HG03521 (cell line): ENCODE results near the gene IL13.
"Not testable (repeated sequence)": the region's sequence is repeated elsewhere in the genome, so short reads cannot be mapped to it uniquely, and the experiment has no call there.

Experiments used
- ATAC-seq: cut with Tn5 transposase; IDR thresholded peaks from one replicate; pipeline ENCODE4 v1.9.1; 2021; ENCODE audit warnings: mild to moderate bottlenecking, moderate library complexity; ENCODE audit not compliant: unreplicated experiment

IL13 gene

DNA sequence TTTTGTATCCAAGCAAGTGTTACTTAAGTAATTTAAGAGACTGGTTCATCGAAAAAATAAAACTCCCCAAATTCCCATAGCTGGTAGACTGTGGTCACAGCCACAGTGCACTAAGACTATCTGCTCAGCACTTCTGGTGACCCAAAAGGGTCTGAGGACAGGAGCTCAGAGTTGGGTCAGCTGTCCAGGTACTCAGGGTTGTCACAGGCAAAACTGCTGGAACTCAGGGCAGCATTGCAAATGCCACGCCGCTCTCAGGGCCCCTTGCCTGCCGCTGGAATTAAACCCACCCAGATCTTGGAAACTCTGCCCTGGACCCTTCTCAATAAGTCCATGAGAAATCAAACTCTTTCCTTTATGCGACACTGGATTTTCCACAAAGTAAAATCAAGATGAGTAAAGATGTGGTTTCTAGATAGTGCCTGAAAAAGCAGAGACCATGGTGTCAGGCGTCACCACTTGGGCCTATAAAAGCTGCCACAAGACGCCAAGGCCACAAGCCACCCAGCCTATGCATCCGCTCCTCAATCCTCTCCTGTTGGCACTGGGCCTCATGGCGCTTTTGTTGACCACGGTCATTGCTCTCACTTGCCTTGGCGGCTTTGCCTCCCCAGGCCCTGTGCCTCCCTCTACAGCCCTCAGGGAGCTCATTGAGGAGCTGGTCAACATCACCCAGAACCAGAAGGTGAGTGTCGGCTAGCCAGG is at the start of gene IL13:
Gene IL13, plus strand, starts transcription at position 498 of the 705 bp plus-strand sequence. Its CDS starts 14 bp downstream, at position 512.
- ATAC-seq: no peak

DNA sequence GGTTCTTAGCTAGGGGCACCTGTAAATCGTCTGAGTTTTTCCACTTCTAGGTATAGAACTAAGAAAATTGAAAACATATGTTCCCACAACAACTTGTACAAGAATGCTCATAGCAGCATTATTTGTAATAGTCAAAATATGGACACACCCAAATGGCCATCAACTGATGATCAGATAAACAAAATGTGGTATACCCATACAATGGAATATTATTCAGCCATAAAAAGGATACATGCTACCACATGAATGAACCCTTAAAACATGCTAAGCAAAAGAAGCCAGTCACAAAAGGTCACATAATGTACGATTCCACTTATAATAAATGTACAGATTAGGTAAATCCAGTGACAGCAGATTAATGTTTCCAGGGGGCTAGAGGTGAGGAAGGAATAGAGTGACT is 46.0 kb upstream of the IL13 start:
- ATAC-seq: no peak

DNA sequence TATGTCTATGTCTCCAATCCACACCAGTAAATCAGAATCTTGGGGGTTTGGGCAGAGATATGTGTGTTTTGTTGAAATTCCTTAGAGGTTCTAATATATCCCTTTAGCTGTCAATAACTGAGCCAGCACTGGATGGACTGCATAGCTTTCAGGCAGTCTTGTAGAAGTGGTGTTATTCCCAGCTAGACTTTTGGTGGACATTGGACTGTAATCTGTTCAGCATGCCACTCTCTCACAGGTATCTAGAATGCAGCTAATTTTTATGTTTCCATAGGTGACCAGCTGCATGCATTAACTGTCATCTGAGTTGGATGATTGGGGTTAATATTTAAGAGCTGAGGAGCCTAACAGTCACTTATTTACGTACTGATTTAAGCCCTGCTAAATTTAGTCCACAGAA is 45.1 kb upstream of the IL13 start:
- no peak for ATAC-seq

DNA sequence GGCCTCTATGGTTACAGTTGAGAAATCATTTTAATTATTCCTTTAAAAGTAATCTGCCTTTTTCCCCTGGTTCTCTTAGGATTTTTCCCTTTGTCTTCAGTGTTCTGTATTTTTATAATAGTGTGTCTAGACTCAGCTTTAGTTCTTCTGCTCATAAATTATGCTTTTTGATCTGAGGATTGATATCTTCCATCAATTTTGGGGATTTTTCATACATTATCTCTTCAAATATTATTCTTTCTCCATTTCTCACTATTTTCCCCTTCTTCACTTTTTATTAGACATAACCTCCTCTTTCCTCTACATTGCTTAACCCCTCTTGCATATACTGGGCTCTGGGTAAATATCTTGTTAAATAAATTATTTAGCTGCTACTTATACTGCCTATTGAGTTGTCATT is 36.3 kb upstream of the IL13 start:
- no peak for ATAC-seq

DNA sequence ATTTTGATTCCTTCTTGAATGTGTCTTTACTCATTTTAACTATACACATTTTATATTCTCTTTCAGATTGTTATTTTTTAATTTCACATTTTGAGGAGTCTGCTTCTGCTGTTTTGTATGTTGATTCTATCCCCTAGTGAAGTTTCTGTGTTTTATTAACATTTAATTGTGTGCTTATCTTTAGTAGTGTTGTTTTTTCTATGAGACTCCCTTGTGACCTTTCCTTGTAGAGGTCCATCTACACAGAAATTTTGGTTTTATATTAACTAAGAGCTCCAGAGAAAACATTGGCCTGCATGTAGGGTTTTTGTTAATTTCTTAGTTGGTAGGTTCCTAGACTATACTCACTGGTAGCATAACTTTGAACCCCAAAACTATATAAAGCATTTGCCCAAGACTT is 35.4 kb upstream of the IL13 start:
- ATAC-seq: no peak

DNA sequence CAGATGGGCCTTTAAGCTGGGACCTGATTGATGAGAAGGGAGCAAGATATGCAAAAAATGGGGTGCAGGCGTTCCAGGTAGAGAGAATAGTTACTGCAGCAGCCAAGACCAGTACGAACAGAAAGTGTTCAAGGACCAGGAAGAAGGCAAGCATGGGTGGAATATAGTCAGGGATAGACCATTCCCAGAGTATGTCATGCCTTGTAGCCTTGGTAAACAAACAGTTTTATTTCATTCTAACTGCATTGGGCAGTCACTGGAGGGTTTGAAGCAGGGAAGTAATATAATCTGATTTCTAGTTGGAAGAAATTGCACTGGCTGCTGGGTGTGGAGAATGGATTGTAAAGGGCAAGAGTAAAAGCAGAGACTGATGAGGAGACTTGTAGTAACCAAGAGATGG is 30.5 kb upstream of the IL13 start:
- ATAC-seq: no peak

DNA sequence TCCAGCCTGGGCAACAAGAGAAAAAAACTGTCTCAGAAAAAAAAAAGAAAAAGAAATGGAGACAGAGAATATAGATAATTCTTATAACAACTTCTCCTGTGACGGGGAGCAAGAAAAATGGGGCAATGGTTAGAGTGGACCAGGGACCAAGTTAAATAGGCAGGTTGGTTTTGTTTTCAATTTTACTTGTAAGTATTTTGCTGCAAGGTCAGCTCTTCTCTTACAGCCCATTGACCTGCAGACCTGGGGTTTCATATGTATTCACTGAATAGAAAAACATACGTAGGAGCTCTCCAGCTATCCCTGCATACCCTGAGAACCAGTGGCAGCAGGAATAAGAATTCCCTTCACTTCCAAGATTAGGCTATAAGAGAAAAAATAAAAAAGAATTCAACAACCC is 29.2 kb upstream of the IL13 start:
- ATAC-seq: no peak

DNA sequence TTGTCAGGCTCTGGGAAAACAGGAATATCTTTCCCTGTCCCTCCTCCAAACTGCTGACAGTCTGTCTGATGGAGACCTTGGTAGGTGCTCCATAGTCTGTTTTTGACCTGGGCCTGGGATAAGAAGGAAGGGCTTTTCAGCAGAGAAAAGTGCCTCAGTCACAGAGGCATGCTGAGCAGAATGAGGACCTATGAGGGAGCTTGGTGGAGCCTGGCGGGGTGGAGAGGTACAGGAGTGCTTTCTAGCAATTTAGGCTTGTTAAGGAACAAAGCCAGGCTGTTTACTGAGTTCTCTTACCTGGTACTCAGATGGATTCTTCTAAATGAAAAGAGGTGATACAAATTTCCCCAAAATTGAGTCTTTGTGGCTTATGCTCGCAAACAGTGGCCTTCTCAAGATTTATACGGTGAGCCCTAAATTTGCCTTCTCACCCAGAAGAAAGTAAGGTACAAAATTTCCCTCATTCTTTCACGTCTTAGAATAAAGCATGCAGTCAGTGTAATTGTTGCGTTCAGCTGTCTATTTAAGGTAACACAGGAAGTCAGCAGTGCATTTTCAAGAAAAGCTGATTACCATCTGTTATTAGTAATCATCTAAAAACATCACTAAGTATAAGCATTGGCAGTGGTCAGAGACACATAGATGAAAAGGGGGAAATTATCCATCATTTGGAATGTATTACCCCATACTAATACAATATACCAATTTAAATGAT is 28.6 kb upstream of the IL13 start:
- ATAC-seq: no peak

DNA sequence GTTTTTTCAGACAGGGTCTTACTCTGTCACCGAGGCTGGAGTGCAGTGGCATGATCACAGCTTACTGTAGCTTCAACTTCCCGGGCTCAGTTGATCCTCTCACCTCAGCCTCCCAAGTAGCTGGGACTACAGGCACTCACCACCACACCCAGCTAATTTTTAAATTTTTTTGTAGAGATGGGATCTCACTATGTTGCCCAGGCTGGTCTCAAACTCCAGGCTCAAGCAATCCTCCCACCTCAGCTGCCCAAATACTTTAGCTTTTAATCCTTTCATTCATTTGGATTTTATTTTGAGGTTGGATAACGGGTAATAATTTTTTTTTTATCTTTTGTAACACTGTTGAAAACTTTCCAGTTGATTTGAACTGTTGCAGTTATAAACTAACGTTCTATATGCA is 24.4 kb upstream of the IL13 start:
- ATAC-seq: not testable (repeated sequence)

DNA sequence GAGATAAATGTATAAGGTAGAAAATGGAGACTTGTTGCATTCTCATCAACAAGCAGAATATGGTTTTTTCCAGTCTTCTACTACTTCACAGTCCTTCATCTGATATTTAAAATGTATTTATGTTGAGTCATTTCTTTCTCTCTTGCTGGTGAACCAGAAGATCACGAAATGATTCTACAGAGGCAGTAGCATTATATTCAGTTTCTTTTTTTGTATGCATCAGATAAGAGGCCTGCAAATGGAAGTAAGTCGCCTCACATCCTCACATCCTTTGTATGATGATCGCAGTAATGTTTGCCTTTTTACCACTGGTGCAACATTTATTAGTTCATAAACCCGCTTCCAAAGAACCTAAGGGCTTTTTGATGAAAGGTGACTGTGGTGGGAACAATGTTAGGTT is 22.1 kb upstream of the IL13 start:
- ATAC-seq: no peak

DNA sequence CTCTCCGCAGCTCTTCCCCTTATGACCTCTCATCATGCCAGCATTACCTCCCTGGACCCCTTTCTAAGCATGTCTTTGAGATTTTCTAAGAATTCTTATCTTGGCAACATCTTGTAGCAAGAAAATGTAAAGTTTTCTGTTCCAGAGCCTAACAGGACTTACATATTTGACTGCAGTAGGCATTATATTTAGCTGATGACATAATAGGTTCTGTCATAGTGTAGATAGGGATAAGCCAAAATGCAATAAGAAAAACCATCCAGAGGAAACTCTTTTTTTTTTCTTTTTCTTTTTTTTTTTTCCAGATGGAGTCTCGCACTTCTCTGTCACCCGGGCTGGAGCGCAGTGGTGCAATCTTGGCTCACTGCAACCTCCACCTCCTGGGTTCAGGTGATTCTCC is 20.7 kb upstream of the IL13 start:
- no peak for ATAC-seq

DNA sequence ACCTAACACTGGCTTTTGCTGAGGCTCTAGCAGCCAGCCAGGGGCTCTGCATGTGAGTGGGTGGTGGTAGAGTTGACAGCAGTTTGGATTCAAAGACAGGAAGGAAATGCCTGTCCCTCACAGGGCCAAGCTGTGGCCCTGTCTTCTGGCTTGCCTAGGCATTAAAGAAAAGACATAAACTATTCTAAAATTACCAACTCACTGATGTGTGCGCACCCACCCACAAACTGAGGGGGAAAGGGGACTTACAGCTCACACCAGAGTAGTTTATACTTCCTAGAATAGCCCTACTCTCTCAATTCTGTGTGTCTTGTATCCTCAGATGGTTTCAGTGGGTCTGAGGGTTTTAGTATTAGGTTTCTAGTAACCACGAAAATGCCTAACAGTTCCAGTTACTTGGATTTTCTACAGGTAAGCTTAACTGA is 18.3 kb upstream of the IL13 start:
- peak; percentile 52 for ATAC-seq

DNA sequence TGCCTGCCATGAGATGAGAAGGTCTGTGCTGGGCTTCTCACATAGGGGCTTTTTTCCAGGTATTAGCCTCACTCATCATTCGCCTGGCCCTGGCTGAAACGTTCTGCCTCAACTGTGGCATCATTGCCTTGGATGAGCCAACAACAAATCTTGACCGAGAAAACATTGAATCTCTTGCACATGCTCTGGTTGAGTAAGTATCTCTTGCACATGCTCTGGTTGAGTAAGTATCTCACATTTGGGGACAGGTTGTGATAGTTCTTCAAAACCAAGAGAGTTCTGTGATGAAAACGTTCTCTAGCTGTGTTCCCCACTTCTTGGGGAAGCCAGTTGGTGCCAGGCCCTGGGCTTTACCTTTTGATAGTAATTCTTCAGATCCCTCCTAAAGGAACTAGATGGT is 17.4 kb upstream of the IL13 start:
- ATAC-seq: no peak

DNA sequence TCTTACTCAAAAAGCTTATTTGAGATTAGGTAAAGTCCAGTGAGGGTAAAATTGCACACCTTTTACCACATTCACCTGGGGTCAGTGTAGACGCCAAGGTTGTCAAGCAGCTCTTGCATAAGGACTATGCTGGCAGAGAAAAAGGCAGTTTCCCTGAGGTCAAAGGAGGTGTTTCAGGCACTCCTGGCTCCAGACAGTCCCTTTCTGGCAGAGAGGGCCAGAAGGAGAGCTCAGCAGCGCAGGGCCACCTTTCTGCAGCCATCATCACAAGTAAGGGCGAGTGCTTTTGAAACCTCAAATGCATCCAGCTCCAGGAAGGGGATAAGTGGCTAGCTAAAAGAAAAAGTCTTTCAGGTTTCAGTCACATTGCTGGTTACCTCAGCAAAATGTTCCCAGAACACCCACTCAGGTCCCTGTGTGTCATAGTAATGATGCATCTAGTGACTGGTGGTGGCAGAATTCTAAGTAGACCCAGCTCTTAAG is 16.7 kb upstream of the IL13 start:
- ATAC-seq: no peak

DNA sequence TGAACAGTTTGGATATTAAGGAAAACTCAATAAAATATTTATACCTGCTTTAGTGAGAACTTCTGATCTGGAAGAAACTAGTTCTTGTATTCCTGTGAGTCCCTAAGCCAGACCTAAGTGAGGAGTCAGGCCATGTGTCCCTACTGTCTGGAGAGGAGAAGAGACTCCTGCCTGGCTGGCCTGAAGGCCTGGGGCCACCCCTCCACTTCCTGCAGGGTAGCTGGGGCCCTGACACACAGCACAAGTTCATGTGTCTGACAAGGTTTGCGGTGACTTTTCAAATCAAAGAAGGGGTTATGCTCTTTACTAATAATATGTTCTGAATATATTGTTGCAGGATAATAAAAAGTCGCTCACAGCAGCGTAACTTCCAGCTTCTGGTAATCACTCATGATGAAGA is 16.1 kb upstream of the IL13 start:
- ATAC-seq: no peak

DNA sequence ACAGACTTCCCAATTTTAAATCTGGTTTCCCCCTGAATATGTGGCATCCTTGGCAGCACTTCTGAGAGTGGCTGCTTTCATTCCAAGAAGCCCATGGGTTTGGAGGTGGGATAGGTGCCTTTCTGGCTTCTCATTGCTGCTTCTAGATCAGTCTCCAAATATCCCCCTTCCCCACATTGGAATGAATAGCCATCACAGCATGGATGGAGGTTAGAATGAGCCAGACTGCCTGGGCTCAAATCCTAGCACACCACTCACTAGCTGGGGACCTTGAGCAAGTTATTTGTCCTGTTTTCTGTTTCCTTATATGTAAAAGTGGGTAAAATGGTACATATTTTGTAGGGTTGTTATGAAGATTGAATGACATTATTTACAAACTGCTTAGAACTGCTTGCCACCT is 13.8 kb upstream of the IL13 start:
- no peak for ATAC-seq

DNA sequence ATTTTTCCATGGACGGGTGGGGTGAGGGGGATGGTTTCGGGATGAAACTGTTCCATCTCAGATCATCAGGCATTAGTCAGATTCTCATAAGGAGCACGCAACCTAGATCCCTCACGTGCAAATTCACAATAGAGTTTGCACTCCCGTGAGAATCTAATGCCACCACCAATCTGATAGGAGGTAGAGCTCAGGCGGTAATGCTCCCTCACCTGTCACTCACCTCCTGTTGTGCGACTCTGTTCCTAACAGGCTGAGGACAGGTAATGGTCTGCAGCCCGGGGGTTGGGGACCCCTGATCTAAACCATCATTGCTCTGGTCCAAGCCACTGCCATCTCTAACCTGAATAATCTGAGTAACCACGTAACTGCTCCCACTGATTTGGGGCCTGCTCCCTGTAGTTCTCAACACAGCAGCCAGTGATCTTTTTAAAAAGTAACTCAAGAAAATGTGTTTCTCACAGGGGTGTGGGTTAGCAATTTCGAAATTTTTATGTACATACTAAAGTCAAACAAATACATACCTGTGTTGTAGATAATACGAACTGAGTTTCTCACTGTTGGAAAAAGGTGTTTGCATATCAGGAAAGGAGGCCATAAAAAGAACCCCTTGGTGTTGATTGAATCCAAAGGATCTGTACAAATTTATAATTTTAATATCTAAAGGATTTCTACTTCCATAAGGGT is 11.2 kb upstream of the IL13 start:
- ATAC-seq: no peak

DNA sequence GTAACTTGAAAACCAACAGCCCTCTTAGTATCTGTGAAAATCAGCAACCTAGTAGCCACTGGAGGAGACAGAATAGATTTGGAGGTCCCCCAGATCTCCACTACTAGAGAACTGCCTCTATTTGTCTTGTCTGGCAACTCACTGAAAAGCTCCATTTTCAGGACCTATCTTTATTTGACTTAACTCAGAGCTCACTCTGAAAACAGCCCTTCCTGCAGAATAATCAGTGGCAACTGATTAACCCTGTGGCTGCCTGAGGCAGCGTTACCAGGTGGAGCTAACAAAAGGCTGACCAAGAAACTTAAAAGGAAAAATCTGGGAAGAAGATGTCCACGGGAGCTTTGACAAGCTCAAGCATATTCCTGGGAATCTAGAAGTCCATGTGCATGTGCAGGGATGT is 10.5 kb upstream of the IL13 start:
- no peak for ATAC-seq

DNA sequence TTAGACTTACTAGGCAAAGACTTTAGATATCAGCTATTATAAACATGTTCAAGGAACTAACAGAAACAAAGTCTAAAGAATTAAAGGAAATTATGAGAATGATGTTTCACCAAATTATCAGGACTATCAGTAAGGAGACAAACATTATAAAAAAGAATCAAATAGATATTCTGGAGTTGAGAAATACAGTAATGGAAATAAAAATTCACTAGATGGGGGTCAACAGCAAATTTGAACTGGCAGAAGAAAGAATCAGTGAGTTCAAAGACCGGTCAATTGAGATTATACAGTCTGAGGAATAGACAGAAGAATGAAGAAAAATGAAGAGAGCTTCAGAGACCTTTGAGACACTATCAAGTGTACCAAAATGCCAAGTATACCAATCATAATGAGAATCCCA is 9.6 kb upstream of the IL13 start:
- no peak for ATAC-seq

DNA sequence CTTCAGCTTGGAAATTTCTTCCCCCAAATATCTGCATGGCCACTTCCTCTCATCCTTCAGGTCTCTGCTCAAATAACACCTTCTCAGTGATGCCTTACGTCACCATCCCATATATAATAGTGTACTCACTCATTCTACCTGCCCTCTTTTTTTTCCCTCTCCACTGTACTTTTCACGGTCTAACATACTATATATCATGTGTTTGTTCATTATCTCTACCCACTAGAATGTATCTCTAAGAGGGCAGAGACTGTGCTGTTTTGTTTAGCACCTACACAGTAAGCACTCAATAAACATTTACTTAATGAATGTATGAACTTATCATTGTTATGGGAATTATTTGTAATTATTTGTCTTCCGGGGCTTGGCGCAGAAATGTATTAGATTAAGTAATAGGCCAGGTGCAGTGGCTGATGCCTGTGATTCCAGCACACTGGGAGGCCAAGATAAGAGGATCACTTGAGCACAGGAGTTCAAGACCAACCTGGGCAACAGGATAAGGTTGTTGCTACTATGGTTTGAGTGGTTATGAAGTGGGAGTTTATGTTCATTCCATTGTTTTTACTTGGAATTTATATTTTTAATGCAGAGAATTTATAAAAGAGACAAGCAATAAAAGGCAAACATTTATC is 6.0 kb upstream of the IL13 start:
- ATAC-seq: no peak

DNA sequence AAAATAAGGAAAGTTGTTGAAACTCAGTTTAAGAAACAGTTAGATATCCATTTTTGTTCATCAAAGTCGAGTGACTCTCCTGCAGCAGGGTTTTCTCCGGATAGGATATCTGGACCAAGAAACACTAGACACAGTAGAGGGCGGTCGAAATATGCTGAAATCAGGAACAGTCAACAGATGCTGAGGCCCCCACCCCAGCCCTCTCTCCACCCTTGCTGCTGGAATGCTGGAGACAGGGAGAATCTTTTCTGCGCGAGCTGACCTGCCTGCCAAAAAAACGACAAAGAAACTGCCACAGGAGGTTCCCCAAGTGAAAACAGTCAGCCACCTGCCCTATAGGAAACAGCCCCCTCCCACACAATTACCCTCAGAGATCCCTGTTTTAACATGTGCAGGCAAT is 4.3 kb upstream of the IL13 start:
- ATAC-seq: no peak
